Retina (tissue), 1 donor: ENCODE data around the gene ANKRD11.
A peak's percentile ranks its signal among the peaks of the same experiment; 100 is the strongest.

Experiments
- DNase-seq: peaks from one replicate; pipeline ENCODE4 v3.0.0-alpha.2; 2016

The ANKRD11 gene

DNA sequence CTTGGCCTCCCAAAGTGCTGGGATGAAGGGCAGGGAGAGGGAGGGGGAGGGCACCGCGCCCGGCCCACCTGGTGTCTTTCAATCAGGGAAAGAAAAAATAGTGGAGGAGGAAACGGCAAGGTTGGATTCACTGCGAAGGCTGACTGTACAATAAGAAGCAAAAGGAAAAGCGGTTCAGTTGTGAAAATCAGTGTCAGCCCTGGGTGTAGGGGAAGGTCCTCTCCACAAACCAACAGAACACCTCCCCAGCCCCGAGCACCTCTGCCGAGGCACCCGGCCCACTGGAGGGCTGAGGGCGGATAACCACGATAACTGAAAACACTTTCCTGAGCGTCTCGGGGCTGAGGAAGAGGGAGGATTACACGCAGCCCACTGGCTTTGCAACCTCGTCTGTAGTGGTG lies 16.4 kb upstream of the ANKRD11 start:
- DNase-seq, result no peak

DNA sequence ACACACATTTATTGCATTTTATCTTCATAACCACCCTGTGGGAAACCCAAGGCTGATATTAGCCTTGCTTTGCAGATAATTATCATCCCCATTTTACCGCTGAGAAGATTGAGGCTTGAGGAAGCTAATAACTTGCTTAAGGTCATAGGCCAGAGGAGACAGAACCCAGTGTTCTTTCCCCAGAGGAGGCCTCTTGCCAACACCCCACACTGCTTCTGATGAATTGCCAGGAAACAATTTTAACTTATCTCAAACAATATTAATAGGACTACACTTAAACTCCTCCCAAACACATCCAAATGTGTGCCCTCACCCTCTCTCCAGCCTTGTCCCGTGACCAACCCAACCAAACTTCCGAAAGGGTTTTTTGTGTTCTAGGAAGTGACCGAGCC lies 15.7 kb upstream of the ANKRD11 start:
- no peak for DNase-seq

DNA sequence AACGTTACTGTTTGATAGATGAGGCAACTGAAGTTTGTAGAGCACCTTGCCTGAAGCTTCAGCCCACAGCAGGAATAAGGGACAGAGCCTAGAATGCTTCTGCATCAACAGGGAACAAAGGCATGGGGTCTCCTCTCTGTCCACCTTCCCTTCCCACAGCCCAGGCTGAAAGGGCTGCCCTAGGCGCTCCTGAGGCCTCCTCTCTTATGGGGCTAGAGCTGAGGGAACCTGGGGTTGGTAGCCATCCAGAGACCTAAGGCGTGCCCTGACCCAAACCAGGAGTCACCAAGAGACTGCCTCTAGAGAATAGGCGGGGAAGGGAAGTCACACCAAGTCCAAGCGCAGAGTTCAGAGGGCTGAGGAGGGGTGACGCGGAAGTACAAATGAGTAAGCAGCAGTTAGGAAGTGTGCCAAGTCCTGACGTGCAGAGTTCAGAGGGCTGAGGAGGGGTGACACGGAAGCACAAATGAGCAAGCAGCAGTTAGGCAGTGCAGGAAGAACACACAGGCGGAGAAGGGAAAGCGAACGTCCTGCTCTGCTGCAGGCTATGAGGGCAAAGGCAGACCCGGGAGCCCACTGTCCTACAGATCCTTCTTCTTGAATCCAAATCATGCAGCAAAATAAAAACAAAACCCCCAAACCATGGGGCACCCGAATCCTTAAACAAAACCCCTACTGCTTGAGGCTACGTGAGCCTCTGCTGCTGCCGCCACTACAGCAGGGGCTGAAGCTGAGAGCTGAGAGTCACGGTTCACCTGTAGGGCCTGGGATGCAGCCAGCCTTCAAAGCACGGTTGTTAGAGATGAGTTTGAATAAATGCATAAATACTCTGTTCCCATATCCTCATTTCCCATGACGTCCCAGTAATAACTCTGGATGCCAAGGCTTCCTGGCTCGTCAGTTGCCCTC lies 15.1 kb upstream of the ANKRD11 start:
- peak; percentile 9 for DNase-seq

DNA sequence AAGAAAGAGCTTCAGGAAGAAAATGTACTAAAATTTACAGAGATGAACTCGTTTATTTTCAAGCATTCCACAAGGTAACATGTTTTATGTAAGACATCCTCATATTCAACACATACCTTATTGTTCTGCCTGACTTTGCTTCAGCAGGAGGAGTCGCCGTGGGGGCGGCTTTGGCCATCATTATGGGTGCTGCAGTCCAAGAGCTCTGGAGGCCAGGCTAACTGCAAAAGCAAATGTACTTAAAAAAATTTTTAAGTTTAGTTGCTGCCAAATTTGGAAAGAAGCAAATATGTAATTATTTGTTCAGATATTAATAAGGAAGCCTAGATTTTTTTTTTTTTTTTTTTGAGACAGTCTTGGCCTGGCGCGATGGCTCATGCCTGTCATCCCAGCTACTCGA lies 13.7 kb upstream of the ANKRD11 start:
- DNase-seq, result no peak

DNA sequence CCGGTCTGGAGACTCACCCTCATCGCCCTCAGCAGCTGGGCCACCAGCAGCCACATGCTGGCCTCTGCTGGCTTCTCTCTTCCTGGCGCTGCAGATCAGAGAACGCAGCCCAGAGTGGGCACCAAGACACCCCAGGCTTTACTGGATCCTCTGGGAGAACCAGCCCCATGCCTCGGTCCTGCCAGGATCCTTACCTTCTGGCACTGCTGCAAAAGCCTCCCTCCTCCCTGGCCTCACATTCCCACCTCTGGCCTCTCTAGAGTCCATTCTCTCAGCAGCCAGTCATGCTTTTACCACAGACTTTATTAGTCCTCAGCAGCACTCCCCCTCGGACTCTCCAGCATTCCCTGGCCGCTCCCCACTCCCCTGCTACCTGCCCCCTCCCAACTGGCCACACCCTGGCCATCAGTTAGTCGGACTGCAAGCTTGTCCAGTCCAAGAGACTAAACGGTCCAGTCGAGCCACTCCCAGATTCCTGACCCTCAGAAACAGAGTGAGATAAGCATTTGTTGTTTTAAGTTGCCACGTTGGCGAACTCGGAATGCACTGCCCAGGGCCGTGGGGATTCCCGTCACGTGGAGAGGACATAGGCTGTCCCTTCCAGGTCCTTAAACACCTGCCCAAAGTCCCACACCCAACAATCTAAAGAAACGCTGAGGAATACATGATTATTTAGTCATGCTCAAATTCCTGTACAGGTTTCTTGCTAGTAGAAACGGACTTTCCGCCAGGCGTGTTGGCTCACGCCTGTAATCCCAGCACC lies 11.9 kb upstream of the ANKRD11 start:
- no peak for DNase-seq

DNA sequence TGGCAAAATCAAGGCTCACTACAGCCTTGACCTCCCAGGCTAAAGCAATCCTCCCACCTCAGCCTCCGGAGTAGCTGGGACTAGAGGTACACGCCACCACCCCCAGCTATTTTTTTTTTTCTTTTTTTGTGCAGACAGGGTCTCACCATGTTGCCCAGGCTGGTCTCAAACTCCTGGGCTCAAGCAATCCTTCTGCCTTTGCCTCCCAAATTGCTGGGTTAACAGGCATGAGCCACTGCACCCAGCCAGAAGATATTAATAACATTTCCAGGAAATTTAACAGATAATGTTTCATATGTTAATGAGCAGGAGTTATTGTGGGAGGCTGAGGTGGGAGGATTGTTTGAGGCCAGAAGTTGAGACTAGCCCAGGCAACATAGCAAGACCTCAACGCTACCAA lies 9.4 kb upstream of the ANKRD11 start:
- DNase-seq, result no peak

DNA sequence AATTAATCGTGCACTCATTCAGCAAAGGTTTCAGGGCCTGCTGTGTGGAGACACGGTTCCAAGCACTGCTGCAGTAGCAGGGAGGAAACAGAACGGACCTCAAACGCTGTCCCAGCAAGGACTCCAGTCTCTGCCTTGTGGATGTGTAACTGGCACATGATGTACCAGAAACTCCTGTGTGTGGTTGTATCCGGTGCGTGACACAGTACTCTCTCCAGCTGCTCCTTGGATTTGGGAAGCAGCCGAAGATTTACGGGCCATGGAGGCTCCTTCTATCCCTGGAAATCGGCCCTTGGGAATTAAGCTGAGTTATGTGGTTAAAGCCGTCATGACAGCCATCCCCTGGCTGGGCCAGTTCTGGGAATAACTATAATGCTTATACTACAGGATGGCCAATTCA lies 8.5 kb upstream of the ANKRD11 start:
- DNase-seq, result no peak

DNA sequence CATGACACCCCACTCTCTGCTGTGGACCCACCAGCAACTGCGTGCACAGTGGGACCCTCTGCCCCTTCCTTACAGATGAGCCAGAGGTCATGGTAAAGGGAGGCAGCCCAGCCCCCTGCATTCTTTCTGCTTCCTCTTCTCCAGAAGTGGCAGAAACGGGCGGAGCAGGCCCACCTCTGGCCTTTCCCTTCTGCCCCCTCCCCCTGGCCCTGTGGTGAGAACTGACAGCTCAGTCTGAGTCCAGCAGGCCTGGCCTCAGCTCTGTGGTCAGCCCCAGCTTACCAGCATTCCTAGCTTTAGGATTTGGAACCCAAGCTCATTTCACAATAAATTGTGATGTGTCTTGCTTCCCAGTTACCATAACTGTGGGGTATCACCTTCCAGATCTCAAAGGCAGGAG lies 4.8 kb upstream of the ANKRD11 start:
- DNase-seq, result no peak

DNA sequence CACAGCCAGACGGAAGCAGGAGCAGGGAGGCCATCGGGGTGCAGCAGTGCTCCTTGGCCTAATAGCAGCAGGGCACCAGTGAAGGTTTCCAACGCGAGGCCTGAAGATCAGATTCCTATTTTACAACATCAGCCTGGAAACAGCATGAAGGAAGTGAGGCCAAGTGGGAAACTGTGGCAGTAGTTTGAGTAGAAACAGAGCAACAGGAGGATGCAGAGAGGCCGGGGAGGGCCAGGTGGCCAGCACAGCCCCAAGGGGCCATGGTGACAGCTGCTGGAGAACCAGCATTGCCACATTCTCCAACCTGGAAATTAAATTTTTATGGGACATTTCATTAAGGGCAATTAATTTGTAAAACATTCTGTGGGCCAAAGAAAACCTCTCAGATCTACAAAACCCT lies 3.4 kb upstream of the ANKRD11 start:
- no peak for DNase-seq

DNA sequence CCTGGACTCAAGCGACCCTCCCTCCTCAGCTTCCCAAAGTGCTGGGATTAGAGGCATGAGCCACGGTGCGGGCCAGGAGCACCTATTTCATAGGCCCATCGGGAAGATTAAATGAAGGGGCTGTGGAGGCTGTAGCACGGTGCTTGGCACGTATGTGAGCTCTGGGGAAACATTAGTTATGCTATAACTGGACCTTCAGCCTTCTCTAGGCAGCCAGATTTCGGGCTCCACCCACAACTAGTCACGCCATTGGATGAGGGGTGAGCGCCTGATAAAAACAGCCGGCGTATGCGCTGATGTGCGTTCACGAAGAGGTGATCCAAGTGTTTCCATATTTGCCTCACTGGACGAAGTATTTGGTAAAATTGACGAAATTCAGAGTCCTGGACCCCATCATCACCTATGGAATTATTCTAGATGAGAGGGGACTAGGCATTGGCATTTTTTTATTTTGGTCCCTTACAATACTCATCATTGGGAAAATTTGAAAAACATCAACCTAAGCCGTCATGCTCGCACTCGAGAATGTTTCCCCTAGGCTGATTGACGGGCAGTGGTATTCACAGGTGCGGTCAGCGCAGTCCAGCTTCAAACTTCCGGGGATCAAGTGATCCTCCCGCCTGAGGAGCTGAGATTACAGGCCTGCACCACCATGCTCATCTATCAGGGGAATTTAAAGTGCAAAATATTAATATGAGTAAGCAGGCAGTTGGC lies 1.8 kb upstream of the ANKRD11 start:
- no peak for DNase-seq

DNA sequence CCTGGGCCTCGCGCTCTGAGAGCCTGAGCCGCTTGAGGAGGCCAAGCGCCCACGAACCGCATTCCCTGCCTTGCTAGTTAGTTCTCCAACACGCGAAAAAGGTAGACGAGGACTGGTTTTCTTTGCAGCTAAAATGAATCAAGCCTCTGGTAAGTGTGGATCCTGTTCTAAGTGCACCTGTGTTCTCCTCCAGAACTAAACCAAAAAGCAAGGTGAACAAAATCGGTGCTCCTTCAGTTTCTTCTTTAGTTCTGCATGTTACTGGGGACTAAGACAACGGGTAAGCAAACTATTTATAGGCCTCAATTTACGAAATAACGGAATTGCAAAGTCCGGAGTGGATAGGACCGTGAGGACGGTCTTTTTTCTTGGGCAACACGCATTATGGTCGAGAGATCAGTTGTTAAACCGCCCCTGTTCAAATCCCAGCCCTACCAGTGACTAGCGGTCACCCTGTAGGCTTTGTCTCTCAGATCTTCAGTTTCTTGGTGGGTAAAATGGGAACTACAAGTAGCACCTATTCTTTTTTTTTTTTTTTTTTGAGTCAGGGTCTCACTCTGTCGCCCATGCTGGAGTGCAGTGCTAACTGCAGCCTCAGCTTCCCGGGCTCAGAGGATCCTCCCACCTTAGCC lies 993 bp upstream of the ANKRD11 start:
- peak; percentile 51 for DNase-seq

DNA sequence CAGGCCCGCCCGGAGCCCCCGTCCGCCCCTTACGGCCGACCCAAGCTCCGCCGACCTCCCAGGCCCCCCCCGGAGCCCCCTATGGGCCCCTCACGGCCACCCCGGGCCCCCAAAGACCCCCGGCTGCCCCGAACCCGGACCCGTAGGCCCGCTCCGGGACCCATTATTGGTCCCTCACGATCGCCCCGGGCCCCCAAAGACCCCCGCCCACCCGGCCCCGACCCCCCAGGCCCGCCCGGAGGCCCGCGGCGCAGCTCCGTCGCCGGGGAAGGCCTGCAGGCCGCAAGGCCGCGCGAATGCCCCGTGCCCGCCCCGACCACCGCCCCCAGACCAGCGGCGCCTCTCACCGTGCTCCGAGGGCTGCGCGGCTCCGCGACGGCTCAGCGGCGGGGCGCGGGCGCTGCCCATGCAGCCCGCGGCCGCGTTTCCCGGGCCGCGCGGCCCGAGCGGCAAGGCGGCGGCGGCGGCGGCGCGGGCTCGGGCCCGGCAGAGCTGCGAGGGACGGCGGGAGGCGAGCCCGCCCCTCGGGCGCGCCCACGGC lies 393 bp downstream of the ANKRD11 start:
- no peak for DNase-seq

DNA sequence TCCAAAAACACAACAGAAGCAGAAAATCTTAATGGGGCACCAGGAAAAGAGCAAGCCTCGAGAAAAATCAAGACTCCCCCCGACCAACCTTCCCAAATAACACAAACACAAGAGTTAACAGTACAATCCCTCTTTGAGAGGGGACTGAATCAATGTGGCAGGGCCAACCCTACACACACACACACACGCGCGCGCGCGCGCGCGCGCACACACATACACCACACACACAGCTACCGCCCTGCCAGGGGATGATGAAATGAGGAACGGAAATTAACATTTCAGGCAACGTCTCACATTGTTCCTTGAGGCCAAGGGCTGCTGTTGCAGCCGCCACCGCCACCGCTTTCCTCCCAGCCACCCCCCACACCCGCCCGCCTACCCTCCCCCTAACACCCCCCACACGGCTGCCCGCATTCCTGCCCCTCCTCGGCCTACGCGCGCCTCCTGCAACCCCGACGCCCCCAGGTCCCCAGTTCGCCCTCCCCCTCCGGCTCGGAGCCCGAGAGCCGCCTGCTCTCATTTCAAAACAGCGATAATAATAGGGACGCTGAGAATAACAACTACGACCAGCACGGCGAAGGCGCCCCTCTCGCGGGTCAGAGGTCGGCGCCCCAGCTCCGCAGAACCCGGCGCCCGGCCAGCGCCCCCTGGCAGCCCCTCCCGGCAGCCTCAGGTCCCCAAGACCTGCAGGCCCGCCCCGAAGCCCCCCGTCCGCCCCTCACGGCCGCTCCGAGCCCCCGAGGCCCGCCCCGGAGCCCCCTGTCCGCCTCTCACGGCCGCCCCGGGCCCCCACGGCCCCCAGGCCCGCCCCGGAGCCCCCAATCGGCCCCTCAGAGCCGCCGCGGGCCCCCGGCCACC lies 1.1 kb downstream of the ANKRD11 start:
- DNase-seq, result peak; percentile 80

DNA sequence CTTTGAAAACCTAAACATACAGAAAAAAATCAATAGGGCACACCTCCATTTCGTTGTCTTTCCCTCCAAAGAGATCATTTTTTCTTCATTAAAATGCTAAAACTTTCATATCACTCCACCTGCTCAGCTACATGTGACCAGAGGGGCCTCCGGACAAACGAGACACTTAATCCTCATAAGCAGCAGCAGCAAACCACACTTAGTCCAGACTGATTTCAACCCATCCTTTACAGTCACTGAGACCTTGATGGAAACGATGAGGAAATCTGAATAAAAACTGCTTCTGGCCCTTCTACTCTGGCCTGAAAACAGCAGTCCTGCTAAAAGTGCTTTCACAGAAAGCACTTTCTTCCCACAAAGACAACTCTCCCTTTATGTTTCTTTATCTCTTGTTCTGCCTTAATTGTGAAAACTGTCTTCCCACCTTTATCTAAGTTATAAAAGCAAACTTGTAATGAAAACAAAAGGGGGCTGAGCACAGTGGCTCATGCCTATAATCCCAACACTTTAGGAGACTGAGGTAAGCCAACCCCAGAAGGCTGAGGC lies 4.6 kb downstream of the ANKRD11 start:
- DNase-seq, result no peak

DNA sequence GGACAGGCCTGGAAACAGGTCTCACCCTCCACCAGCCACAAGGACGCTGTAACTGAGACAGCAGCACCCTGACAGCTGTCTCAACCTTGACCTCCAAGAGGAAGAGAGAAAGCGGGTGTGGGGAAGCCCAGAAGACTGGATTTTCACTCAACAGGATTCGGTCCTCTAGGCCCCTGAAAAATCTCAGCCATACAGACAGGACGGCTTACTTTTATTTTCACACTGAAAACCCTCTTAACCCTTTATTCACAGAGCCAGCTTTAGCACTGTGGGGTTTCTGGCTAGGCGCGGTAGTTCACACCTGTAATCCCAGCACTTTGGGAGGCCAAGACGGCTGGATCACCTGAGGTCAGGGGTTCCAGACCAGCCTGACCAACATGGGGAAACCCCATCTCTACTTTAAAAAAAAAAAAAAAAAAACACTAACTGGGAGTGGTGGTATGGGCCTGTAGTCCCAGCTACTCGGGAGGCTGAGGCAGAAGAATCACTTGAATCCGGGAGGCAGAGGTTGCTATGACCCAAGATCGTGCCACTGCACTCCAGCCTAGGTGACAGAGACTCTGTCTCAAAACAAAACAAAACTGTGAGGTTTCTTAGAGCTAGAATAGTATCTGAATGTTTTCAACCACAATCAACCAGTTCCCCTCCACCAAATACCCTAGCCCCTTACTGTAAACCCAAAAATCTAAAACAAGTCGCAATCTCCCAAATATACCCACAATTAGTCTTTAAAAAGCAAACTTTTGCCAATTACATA lies 5.3 kb downstream of the ANKRD11 start:
- DNase-seq, result no peak

DNA sequence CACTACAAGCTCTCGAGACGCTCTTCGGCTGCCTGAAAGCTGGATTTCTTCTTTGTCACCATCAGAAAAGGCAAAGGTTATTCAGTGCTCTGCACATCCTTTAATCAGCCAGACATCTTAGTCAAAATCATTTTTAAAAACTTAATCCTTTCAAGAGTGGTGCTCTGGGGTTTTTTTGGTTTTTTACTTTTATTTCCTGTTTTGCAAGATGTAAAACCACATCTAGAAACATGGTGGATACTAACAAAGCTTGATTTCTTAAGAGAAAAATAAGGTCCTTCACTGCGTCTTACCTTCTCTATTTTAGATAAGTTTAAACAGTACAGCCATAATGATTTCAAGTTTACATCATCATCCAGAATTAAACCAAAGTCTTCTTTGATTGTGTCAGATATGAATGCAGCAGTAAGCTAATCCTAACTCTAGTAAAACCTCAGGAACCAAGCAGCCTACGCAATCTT lies 6.3 kb downstream of the ANKRD11 start:
- DNase-seq, result no peak

DNA sequence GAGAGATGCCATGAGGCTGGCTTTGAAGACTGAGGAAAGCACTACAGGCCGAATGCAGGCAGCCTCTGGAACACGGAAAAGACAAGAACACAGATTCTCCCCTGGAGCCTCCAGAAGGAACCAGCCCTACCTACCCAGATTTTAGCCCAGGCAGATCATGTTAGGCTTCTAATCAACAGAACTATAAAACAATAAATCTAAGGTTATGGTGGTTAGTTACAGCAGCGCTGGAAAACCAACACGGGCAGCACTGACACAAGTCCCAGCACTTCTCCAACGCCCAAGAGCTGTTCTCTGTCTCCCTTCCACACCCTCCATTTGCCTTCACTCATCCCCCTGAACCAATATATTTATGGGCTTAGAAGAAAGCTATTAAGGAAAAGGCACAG lies 7.5 kb downstream of the ANKRD11 start:
- no peak for DNase-seq

DNA sequence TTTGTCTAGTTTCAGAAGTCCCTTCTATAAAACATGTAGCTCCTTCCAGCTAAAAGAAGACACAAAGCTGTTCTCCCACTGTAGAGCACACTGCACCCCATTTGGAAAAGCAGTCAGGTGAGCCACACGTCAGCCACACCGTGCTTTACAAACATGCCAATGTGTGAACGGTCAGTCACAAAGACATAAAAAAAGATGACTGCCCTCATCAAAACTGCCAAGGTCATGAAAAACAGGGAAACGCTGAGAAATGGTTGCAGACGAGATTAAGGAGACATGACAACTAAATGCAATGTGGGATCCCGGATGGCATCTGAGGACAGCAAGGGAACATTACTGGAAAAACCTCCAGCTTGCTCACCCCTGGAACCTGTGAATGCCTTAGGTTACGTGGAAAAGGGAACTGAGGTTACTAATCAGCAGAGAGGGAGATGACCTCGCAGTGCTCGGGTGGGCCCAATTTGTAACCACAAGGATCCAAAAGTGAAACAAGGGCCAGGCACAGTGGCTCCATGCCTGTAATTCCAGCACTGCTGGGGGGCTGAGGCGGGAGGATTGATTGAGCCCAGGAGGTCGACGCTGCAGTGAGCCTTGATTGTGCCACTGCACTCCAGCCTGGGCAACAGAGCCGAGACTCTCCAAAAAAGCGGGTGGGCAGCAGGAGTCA lies 8.1 kb downstream of the ANKRD11 start:
- DNase-seq, result peak; percentile 32

DNA sequence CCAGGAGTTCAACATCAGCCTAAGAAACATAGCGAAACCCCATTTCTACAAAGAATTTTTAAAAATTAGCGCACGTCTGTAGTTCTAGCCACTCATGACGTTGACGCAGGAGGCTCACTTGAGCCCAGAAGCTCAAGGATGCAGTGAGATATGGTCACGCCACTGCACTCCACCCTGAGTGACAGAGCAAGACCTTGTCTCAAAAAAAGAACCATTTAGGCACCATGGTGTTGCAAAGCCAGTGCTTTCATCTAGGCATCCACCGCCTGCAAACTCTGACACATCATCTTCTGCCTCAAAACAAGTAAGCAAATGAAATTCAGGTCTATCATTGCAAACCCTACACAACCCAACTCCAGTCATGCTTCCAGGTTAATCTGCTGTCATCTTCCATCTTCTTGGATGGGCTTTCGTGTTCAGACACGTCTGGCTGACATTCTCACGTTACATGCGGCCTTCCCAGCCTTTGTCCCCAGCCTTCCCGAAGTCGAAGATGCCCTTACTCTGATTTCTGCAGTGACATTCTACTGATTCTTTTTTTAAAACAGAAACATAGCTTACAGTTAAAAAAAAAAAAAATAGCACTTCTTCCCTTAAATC lies 8.9 kb downstream of the ANKRD11 start:
- DNase-seq, result no peak
